Calu3 (cell line): ENCODE results near the gene EFCAB8. TPM values are rescaled to one million over a fixed set of nuclear protein-coding genes. Genes with fewer than 3 reads are reported as not detected.

Experiments used
- BruUV-seq: library from RNA; stranded (reverse); fragments of 400-500 nt; replicated peaks from 2 replicates; lab custom pipeline; 2021; lab: Mats Ljungman, UMichigan
- CTCF ChIA-PET: fragments of 300-600 bp; sonication (Branson Sonifier 250); formaldehyde crosslinking; loops from one replicate; lab custom pipeline; 2022; ENCODE audit warnings: antibody characterized with exemption; lab: Charles Lee
- DNase-seq: peaks from one replicate; pipeline ENCODE4 v3.0.0; 2022
- H3K27ac Mint-ChIP-seq: one replicate; pipeline ENCODE4 v1.8.0; 2022; ENCODE audit warnings: mixed read lengths; ENCODE audit not compliant: unreplicated experiment
- H3K27me3 Mint-ChIP-seq: one replicate; pipeline ENCODE4 v1.8.0; 2022; ENCODE audit warnings: mixed read lengths; ENCODE audit not compliant: unreplicated experiment
- H3K36me3 Mint-ChIP-seq: one replicate; pipeline ENCODE4 v1.8.0; 2022; ENCODE audit warnings: mild to moderate bottlenecking, moderate library complexity, mixed read lengths; ENCODE audit not compliant: insufficient read depth, unreplicated experiment
- H3K4me1 Mint-ChIP-seq: one replicate; pipeline ENCODE4 v1.8.0; 2022; ENCODE audit warnings: mild to moderate bottlenecking, low read depth, mixed read lengths; ENCODE audit not compliant: unreplicated experiment
- H3K4me3 Mint-ChIP-seq: one replicate; pipeline ENCODE4 v1.8.0; 2022; ENCODE audit warnings: mild to moderate bottlenecking, low read depth, moderate library complexity, mixed read lengths; ENCODE audit not compliant: unreplicated experiment
- H3K9me3 Mint-ChIP-seq: one replicate; pipeline ENCODE4 v1.8.0; 2022; ENCODE audit warnings: low read depth, mixed read lengths; ENCODE audit not compliant: unreplicated experiment
- CTCF ChIP-seq: fragments of 200-600 bp; IDR thresholded peaks from one replicate; pipeline ENCODE4 v1.8.0; 2022; ENCODE audit warnings: antibody characterized with exemption; ENCODE audit not compliant: unreplicated experiment
- intact Hi-C: fragments of 100-400 bp; cut with micrococcal nuclease; formaldehyde crosslinking; loops from one replicate; pipeline ENCODE4 v1.10.0; 2022; ENCODE audit not compliant: unreplicated experiment
- total RNA-seq: library from RNA; stranded (reverse); gene quantifications from 2 replicates; pipeline ENCODE4 v1.2.3, GENCODE V29; 2022

Gene EFCAB8
- total RNA-seq, 1 experiment from 2014 or later, result 1.1 TPM

- Mint-ChIP-seq H3K9me3 (no peaks in the 10 kb centered on the region), H3K36me3 (no peaks in the 10 kb centered on the region), H3K27ac (no peak overlapping the region), H3K27me3 (peaks cover 86% of the 10 kb centered on the region), H3K4me3 (no peak overlapping the region), H3K4me1 (no peaks in the 10 kb centered on the region)
- DNase-seq, result no peak
- CTCF ChIA-PET, result interaction anchor here (1.3 kb wide), 1 partner anchor 13 kb away, joined by 3 read pairs; no protein-coding TSS in a partner anchor
- intact Hi-C loops, result no loop called here
- BruUV-seq, result no TSS peak
- no peak for TF ChIP-seq CTCF
Measured at GRCh38 chr20:32964575-32964974, 105.9 kb downstream of the EFCAB8 start.

- H3K4me1 Mint-ChIP-seq, result no peaks in the 10 kb centered on the region
- no peak for TF ChIP-seq CTCF
- no peak overlapping the region for H3K27ac Mint-ChIP-seq
- no TSS peak for BruUV-seq
- no peaks in the 10 kb centered on the region for H3K36me3 Mint-ChIP-seq
- H3K4me3 Mint-ChIP-seq, result no peak overlapping the region
- peaks cover 84% of the 10 kb centered on the region for H3K27me3 Mint-ChIP-seq
- CTCF ChIA-PET, result interaction anchor here (0.6 kb wide), 1 partner anchor 55 kb away, joined by 13 read pairs; no protein-coding TSS in a partner anchor
- intact Hi-C loops, result no loop called here
- no peak for DNase-seq
- no peaks in the 10 kb centered on the region for H3K9me3 Mint-ChIP-seq
Measured at GRCh38 chr20:32965115-32965514, 106.4 kb downstream of the EFCAB8 start.

- CTCF ChIA-PET, result interaction anchor here (0.6 kb wide), 1 partner anchor 55 kb away, joined by 13 read pairs; no protein-coding TSS in a partner anchor
Measured at GRCh38 chr20:32965581-32966373, 107.1 kb downstream of the EFCAB8 start.

GRCh38 chr20:32966382-32966781 lies 107.7 kb downstream of the EFCAB8 start:
- no peaks in the 10 kb centered on the region for H3K9me3 Mint-ChIP-seq
- H3K27me3 Mint-ChIP-seq, result peaks cover 76% of the 10 kb centered on the region
- no peak overlapping the region for H3K27ac Mint-ChIP-seq
- no peak overlapping the region for H3K4me3 Mint-ChIP-seq
- TF ChIP-seq CTCF, result no peak
- intact Hi-C loops, result no loop called here
- H3K36me3 Mint-ChIP-seq, result no peaks in the 10 kb centered on the region
- CTCF ChIA-PET, result no interaction called here
- no TSS peak for BruUV-seq
- no peak for DNase-seq
- no peaks in the 10 kb centered on the region for H3K4me1 Mint-ChIP-seq

More at GRCh38 chr20:32965581-32966373, 107.1 kb downstream of the EFCAB8 start:
- H3K4me3 Mint-ChIP-seq, result no peak overlapping the region
- H3K4me1 Mint-ChIP-seq, result no peaks in the 10 kb centered on the region
- no peaks in the 10 kb centered on the region for H3K9me3 Mint-ChIP-seq
- intact Hi-C loops, result no loop called here
- no peak for TF ChIP-seq CTCF
- H3K36me3 Mint-ChIP-seq, result no peaks in the 10 kb centered on the region
- BruUV-seq, result no TSS peak
- peaks cover 82% of the 10 kb centered on the region for H3K27me3 Mint-ChIP-seq
- DNase-seq, result no peak
- no peak overlapping the region for H3K27ac Mint-ChIP-seq
